Upper lobe of left lung (tissue), 4 donors: ENCODE measurements around the gene ECEL1.

Source experiments
- EP300 ChIP-seq, 4 donors: sonication (generic); formaldehyde crosslinking; IDR thresholded peaks; one replicate each; pipeline ENCODE4 v1.5.1; 2017; ENCODE audit warnings: antibody characterized with exemption in 4 of 4, control low read depth in 2 of 4
- POLR2A ChIP-seq, 4 donors: fragments of 450-650 bp; IDR thresholded peaks; one replicate each; pipeline ENCODE4 v1.5.1; 2016 to 2017; ENCODE audit warnings: antibody characterized with exemption in 4 of 4, mild to moderate bottlenecking in 2 of 4
- POLR2AphosphoS5 ChIP-seq, 2 donors: sonication (generic); formaldehyde crosslinking; IDR thresholded peaks; one replicate each; pipeline ENCODE4 v1.5.1; 2017; ENCODE audit warnings: antibody characterized with exemption in 2 of 2
- TF ChIP-seq, protein P1 (sequence below), 6 experiments: fragments of 450-650 bp in 4 of 6; fragments of 200-600 bp in 2 of 6; sonication (generic) in 2 of 6; IDR thresholded peaks; one replicate each; pipeline ENCODE4 v1.5.1; 2016 to 2019; ENCODE audit warnings: antibody characterized with exemption in 6 of 6

DNA sequence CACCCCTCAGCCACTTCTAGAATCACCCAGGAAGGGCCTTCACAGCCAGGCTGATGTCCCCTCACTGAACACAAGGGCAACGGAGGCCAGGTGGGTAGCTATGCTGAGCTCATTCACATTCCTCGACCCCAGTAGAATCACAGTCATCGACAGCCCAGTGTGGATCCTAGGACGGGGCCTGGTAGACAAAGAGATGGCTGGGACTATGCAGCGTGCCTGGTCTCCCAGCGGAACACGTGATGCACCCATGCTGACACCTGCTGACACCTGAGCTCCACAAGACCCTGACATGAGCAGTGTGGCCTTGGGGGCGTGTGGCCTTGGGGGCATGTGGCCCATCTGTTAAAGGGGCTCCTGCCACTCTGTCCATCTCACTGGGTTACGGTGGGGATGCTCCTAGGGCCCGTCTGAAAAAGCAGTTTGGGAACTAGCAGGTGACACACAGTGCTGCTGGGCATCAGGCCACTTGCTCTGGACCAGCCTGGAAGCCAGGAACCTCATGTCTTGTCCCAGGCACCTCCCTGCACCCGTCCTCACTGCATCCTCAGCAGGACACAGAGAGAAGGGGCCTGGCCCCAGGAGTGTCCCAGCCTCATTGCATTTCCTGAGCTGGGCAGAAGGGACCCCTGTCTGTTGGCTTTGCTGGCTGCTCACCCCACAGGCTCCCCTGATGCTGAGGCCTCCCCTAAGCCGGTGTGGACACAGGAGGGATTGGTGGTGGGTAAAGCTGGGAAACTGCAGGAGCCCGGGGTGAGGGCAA lies 9.7 kb downstream of the ECEL1 start:
- TF ChIP-seq, protein P1, sequence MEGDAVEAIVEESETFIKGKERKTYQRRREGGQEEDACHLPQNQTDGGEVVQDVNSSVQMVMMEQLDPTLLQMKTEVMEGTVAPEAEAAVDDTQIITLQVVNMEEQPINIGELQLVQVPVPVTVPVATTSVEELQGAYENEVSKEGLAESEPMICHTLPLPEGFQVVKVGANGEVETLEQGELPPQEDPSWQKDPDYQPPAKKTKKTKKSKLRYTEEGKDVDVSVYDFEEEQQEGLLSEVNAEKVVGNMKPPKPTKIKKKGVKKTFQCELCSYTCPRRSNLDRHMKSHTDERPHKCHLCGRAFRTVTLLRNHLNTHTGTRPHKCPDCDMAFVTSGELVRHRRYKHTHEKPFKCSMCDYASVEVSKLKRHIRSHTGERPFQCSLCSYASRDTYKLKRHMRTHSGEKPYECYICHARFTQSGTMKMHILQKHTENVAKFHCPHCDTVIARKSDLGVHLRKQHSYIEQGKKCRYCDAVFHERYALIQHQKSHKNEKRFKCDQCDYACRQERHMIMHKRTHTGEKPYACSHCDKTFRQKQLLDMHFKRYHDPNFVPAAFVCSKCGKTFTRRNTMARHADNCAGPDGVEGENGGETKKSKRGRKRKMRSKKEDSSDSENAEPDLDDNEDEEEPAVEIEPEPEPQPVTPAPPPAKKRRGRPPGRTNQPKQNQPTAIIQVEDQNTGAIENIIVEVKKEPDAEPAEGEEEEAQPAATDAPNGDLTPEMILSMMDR (IDR thresholded peaks at IDR 0.05) = no peak
- TF ChIP-seq POLR2AphosphoS5 (IDR thresholded peaks at IDR 0.05) = no peak
- no peak for TF ChIP-seq EP300 (IDR thresholded peaks at IDR 0.05)
- no peak for TF ChIP-seq POLR2A (IDR thresholded peaks at IDR 0.05)
